Measurements from ENCODE around the gene ASCL3. TPM values are rescaled to one million over a fixed set of nuclear protein-coding genes. Genes with fewer than 3 reads are reported as not detected.
"Not testable (repeated sequence)": the region's sequence is repeated elsewhere in the genome, so short reads cannot be mapped to it uniquely, and the experiment has no call there.

ASCL3 gene
- total RNA-seq, 1 donor from 2014 or later = not detected

- DNase-seq (ENCODE audit: low spot score in 2 of 2) = no peak
- Histone ChIP-seq H3K27ac (no peak overlapping the region), H3K4me3 (no peak overlapping the region), H3K9me3 (no peaks in the 10 kb centered on the region), H3K4me1 (no peaks in the 10 kb centered on the region), H3K27me3 (no peaks in the 10 kb centered on the region), H3K36me3 (no peaks in the 10 kb centered on the region)
- TF ChIP-seq, protein P1, sequence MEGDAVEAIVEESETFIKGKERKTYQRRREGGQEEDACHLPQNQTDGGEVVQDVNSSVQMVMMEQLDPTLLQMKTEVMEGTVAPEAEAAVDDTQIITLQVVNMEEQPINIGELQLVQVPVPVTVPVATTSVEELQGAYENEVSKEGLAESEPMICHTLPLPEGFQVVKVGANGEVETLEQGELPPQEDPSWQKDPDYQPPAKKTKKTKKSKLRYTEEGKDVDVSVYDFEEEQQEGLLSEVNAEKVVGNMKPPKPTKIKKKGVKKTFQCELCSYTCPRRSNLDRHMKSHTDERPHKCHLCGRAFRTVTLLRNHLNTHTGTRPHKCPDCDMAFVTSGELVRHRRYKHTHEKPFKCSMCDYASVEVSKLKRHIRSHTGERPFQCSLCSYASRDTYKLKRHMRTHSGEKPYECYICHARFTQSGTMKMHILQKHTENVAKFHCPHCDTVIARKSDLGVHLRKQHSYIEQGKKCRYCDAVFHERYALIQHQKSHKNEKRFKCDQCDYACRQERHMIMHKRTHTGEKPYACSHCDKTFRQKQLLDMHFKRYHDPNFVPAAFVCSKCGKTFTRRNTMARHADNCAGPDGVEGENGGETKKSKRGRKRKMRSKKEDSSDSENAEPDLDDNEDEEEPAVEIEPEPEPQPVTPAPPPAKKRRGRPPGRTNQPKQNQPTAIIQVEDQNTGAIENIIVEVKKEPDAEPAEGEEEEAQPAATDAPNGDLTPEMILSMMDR (IDR thresholded peaks at IDR 0.05) = no peak
- intact Hi-C loops (cut with DNase I) = no loop called here
Measured at GRCh38 chr11:8983552-8983951, 40.7 kb upstream of the ASCL3 start.

DNA sequence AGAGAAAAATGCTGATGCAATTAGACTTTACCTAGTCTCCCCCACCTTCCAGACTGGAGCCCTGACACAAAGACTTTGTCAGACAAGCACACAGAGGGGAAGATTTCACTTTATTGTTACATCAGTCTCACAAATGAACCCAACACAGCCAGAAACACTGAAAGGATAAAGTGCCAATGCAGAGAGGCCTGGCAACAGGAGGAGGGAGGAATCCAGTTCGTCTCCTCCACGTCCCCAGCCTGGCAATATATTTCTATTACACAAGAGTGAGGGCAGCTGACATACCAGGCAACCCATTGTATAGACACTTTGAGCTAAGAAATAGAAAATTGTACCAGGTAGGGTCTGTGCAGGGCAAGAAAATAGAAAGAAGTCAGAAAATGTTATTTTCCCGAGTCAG is 37.7 kb upstream of the ASCL3 start:
- Histone ChIP-seq H3K4me3 (no peak overlapping the region), H3K9me3 (no peaks in the 10 kb centered on the region), H3K36me3 (no peaks in the 10 kb centered on the region), H3K4me1 (no peaks in the 10 kb centered on the region), H3K27me3 (no peaks in the 10 kb centered on the region), H3K27ac (no peak overlapping the region)
- TF ChIP-seq, protein P1 (IDR thresholded peaks at IDR 0.05) = no peak
- intact Hi-C loops (cut with DNase I) = no loop called here
- no peak for DNase-seq (ENCODE audit: low spot score in 2 of 2)

- H3K27ac ChIP-seq; H3K4me1 ChIP-seq; H3K27me3 ChIP-seq; DNase-seq (ENCODE audit: low spot score in 2 of 2); intact Hi-C loops (cut with DNase I); H3K4me3 ChIP-seq; H3K9me3 ChIP-seq; H3K36me3 ChIP-seq: not testable (repeated sequence)
Measured at GRCh38 chr11:8979365-8979764, 36.5 kb upstream of the ASCL3 start.

DNA sequence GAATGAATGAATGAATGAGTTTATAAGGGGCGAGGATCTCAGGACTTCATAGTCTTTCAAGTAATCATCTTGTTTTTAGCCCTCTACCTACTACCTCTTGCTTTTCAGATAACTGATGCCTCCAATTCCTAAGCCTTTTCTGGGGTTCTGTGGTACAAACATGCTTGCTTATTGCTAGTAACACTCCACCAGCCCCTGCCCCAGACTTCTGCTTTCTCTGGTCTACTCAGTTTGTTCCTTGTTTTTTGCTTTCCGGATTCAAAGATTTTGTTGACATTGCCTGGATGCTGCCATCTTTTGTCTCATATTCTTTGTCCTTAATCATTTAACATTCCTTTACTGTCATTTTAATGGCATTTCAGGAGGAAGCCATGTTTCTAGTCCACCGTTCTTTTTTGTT is 30.3 kb upstream of the ASCL3 start:
- H3K36me3 ChIP-seq = no peaks in the 10 kb centered on the region
- intact Hi-C loops (cut with DNase I) = no loop called here
- TF ChIP-seq, protein P1 (IDR thresholded peaks at IDR 0.05) = no peak

GRCh38 chr11:8971924-8972316 is 29.1 kb upstream of the ASCL3 start:
- intact Hi-C loops (cut with DNase I) = no loop called here
- Histone ChIP-seq H3K9me3 (no peaks in the 10 kb centered on the region), H3K27me3 (no peaks in the 10 kb centered on the region), H3K4me1 (no peaks in the 10 kb centered on the region), H3K27ac (no peak overlapping the region), H3K4me3 (no peak overlapping the region), H3K36me3 (no peaks in the 10 kb centered on the region)
- TF ChIP-seq, protein P1 (IDR thresholded peaks at IDR 0.05) = no peak
- DNase-seq (ENCODE audit: low spot score in 2 of 2) = no peak

More for the DNA sequence above, 30.3 kb upstream of the ASCL3 start:
- H3K9me3 ChIP-seq = no peaks in the 10 kb centered on the region
- H3K4me3 ChIP-seq = no peak overlapping the region
- no peaks in the 10 kb centered on the region for H3K4me1 ChIP-seq
- H3K27me3 ChIP-seq = no peaks in the 10 kb centered on the region
- no peak for DNase-seq (ENCODE audit: low spot score in 2 of 2)
- H3K27ac ChIP-seq = no peak overlapping the region

DNA sequence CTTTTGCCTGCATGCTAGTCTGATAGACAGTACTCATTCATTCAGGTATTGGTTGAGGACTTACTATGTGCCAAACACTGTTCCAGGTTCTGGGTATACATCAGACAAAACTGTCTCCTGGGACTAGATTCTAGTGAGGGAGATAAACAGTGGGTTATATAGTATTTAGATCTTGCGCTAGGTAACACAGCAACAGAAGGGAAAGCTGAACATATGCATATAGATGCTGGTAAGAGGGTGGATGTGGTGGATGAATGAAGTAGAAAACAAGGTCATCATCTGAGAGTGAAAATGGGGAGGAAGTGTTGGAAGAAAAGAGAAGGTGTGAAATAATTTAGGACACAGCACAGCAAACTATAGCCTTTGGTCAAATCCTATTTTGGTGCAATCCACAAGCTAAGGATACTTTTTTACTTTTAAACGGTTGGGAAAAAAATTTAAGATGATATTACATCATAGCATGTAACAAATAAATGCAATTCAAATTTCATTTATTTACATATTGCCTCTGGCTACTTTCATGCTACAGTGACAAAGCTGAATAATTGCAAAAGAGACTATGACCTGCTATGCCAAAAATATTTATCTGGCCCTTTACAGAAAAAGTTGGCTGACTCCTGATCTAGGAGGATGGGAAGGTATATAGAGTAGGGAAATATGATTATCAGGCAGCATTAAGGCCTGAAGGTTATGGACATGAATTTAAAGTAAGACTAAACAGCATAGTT is 28.5 kb upstream of the ASCL3 start:
- Histone ChIP-seq H3K9me3 (no peaks in the 10 kb centered on the region), H3K27me3 (no peaks in the 10 kb centered on the region), H3K4me3 (no peak overlapping the region), H3K27ac (no peak overlapping the region), H3K36me3 (no peaks in the 10 kb centered on the region), H3K4me1 (no peaks in the 10 kb centered on the region)
- TF ChIP-seq, protein P1 (IDR thresholded peaks at IDR 0.05) = no peak
- no peak for DNase-seq (ENCODE audit: low spot score in 2 of 2)
- intact Hi-C loops (cut with DNase I) = no loop called here

Data from ascending aorta (tissue), 2 donors.